ENCODE results near the gene RTP5. TPM values are rescaled to one million over a fixed set of nuclear protein-coding genes. Genes with fewer than 3 reads are reported as not detected.

The RTP5 gene
- total and polyA plus RNA-seq, 2 donors (not counting 3 experiments of a cell fraction or from before 2014, with no cell fraction given): not detected

- H3K9me3 ChIP-seq (replicated peaks; ENCODE audit: control insufficient read depth, insufficient read depth, low read length): no peaks in the 10 kb centered on the region
- H2AFZ ChIP-seq (ENCODE audit: low read depth, low read length): no peak overlapping the region
- no peak overlapping the region for H3K4me2 ChIP-seq (ENCODE audit: insufficient read depth, low read length)
- H3K4me1 ChIP-seq (ENCODE audit: control insufficient read depth, extremely low read depth, insufficient read depth, low read length): no peaks in the 10 kb centered on the region
- peak; percentile 17 for DNase-seq (ENCODE audit: low read depth, low spot score)
- TF ChIP-seq POLR2A (IDR thresholded peaks at IDR 0.05; ENCODE audit: low read depth, low read length) (no peak), EZH2 (IDR thresholded peaks at IDR 0.05; ENCODE audit: borderline replicate concordance, low read depth, low read length, severe bottlenecking) (peak; percentile 33), JUN (IDR thresholded peaks at IDR 0.05; ENCODE audit: borderline replicate concordance, insufficient read depth, insufficient read length, low read depth) (no peak), GATA2 (IDR thresholded peaks at IDR 0.05; ENCODE audit: insufficient read depth, insufficient read length, low read depth, low read length) (no peak)
- ChIA-PET POLR2A (no interaction called here), CTCF (interaction anchor here (1.0 to 1.1 kb wide), 3 partner anchors 12 to 131 kb away, joined by 3 to 5 read pairs (median 3); partner anchors contain the start of gene D2HGDH)
- intact Hi-C loops (cut with micrococcal nuclease): no loop called here
- no peak overlapping the region for H3K4me3 ChIP-seq (replicated peaks in 1 of 3; ENCODE audit: insufficient read depth in 1 of 3, low read depth in 1 of 3, low read length in 3 of 3)
- H3K9me1 ChIP-seq (replicated peaks; ENCODE audit: control insufficient read depth, extremely low read depth, insufficient read depth, low read length): no peaks in the 10 kb centered on the region
- FAIRE-seq: no peak
- H3K27me3 ChIP-seq (ENCODE audit: control insufficient read depth in 2 of 2, insufficient read depth in 2 of 2, low read length in 2 of 2): peaks cover 0 to 6% of the 10 kb centered on the region in 2 experiments
- H3K9ac ChIP-seq (replicated peaks; ENCODE audit: extremely low read depth, insufficient read depth, low read length): no peak overlapping the region
- dilution Hi-C loops (cut with MboI; ENCODE audit: extremely low pct_ligation_motif_present, low sequenced_read_pairs): no loop called here
- BruUV-seq (replicated peaks): no TSS peak
- H3K36me3 ChIP-seq (ENCODE audit: control insufficient read depth in 2 of 2, extremely low read depth in 1 of 2, insufficient read depth in 2 of 2, low read length in 2 of 2): no peaks in the 10 kb centered on the region
- no peaks in the 10 kb centered on the region for H3K79me2 ChIP-seq (ENCODE audit: control insufficient read depth, insufficient read depth, low read length)
- no peaks in the 10 kb centered on the region for H4K20me1 ChIP-seq (replicated peaks; ENCODE audit: control insufficient read depth, extremely low read depth, insufficient read depth, low read length)
- no peak overlapping the region for H3K27ac ChIP-seq (ENCODE audit: insufficient read depth, low read depth, low read length)
Measured at GRCh38 chr2:241865957-241866789, 3.4 kb upstream of the RTP5 start.

GRCh38 chr2:241866790-241867645, 2.5 kb upstream of the RTP5 start:
- FAIRE-seq (no peak), DNase-seq (ENCODE audit: low read depth, low spot score) (no peak)
- ChIA-PET POLR2A (no interaction called here), CTCF (interaction anchor here (1.0 to 1.1 kb wide), 3 partner anchors 11 to 132 kb away, joined by 3 to 5 read pairs (median 3); partner anchors contain the start of gene D2HGDH)
- H3K4me3 ChIP-seq (replicated peaks in 1 of 3; ENCODE audit: insufficient read depth in 1 of 3, low read depth in 1 of 3, low read length in 3 of 3): no peak overlapping the region
- H3K9me1 ChIP-seq (replicated peaks; ENCODE audit: control insufficient read depth, extremely low read depth, insufficient read depth, low read length): no peaks in the 10 kb centered on the region
- no peak overlapping the region for H2AFZ ChIP-seq (ENCODE audit: low read depth, low read length)
- H3K27ac ChIP-seq (ENCODE audit: insufficient read depth, low read depth, low read length): no peak overlapping the region
- intact Hi-C loops (cut with micrococcal nuclease) (no loop called here), dilution Hi-C loops (cut with MboI; ENCODE audit: extremely low pct_ligation_motif_present, low sequenced_read_pairs) (no loop called here)
- no peak overlapping the region for H3K4me2 ChIP-seq (ENCODE audit: insufficient read depth, low read length)
- no peak overlapping the region for H3K9ac ChIP-seq (replicated peaks; ENCODE audit: extremely low read depth, insufficient read depth, low read length)
- H3K4me1 ChIP-seq (ENCODE audit: control insufficient read depth, extremely low read depth, insufficient read depth, low read length): no peaks in the 10 kb centered on the region
- H4K20me1 ChIP-seq (replicated peaks; ENCODE audit: control insufficient read depth, extremely low read depth, insufficient read depth, low read length): no peaks in the 10 kb centered on the region
- H3K9me3 ChIP-seq (replicated peaks; ENCODE audit: control insufficient read depth, insufficient read depth, low read length): no peaks in the 10 kb centered on the region
- no TSS peak for BruUV-seq (replicated peaks)
- peaks cover 0 to 6% of the 10 kb centered on the region in 2 experiments for H3K27me3 ChIP-seq (ENCODE audit: control insufficient read depth in 2 of 2, insufficient read depth in 2 of 2, low read length in 2 of 2)
- H3K36me3 ChIP-seq (ENCODE audit: control insufficient read depth in 2 of 2, extremely low read depth in 1 of 2, insufficient read depth in 2 of 2, low read length in 2 of 2): no peaks in the 10 kb centered on the region
- H3K79me2 ChIP-seq (ENCODE audit: control insufficient read depth, insufficient read depth, low read length): no peaks in the 10 kb centered on the region
- TF ChIP-seq EZH2 (IDR thresholded peaks at IDR 0.05; ENCODE audit: borderline replicate concordance, low read depth, low read length, severe bottlenecking): no peak
- no peak for TF ChIP-seq CTCF (IDR thresholded peaks at IDR 0.05; ENCODE audit: extremely low read depth in 1 of 2, insufficient read depth in 1 of 2, low read depth in 1 of 2, low read length in 2 of 2)
- no peak for TF ChIP-seq POLR2AphosphoS5 (IDR thresholded peaks at IDR 0.05; ENCODE audit: insufficient read depth, low read depth, low read length)
- no peak for TF ChIP-seq MYC (IDR thresholded peaks at IDR 0.05; ENCODE audit: low read depth, low read length)
- TF ChIP-seq MAX (IDR thresholded peaks at IDR 0.05; ENCODE audit: insufficient read depth, insufficient read length): no peak
- TF ChIP-seq GATA2 (IDR thresholded peaks at IDR 0.05; ENCODE audit: insufficient read depth, insufficient read length, low read depth, low read length): no peak
- TF ChIP-seq POLR2A (IDR thresholded peaks at IDR 0.05; ENCODE audit: low read depth, low read length): no peak
- no peak for TF ChIP-seq JUN (IDR thresholded peaks at IDR 0.05; ENCODE audit: borderline replicate concordance, insufficient read depth, insufficient read length, low read depth)
- no peak for TF ChIP-seq FOS (IDR thresholded peaks at IDR 0.05; ENCODE audit: borderline replicate concordance, insufficient read depth, low read length)
